GM13976 (cell line): ENCODE measurements around the gene CCDC54.

ENCODE experiments used
- DNase-seq: peaks from one replicate; pipeline ENCODE4 v3.0.0; 2012; ENCODE audit warnings: low spot score
- CTCF ChIP-seq: IDR thresholded peaks from 2 replicates; pipeline ENCODE4 v1.5.1; 2012; ENCODE audit warnings: borderline replicate concordance, mild to moderate bottlenecking; ENCODE audit not compliant: insufficient read depth; ENCODE audit errors: extremely low read depth, missing control alignments, control extremely low read depth
- in situ Hi-C: fragments of 300-500 bp; cut with MboI; formaldehyde crosslinking; loops from one replicate; pipeline ENCODE4 v1.12.0; 2022; ENCODE audit warnings: low sequenced_read_pairs, mixed read lengths, inconsistent platforms; ENCODE audit not compliant: unreplicated experiment

CCDC54 gene

GRCh38 chr3:107384907-107385306, 7.7 kb downstream of the CCDC54 start:
- TF ChIP-seq CTCF = no peak
- no peak for DNase-seq
- in situ Hi-C loops = no loop called here

GRCh38 chr3:107387555-107387954, 10.3 kb downstream of the CCDC54 start:
- no peak for TF ChIP-seq CTCF
- in situ Hi-C loops = no loop called here
- DNase-seq = no peak

- in situ Hi-C loops = no loop called here
- DNase-seq = no peak
- no peak for TF ChIP-seq CTCF
Measured at GRCh38 chr3:107392549-107393165, 15.4 kb downstream of the CCDC54 start.

- TF ChIP-seq CTCF = no peak
- DNase-seq = no peak
- in situ Hi-C loops = no loop called here
Measured at GRCh38 chr3:107394502-107394901, 17.3 kb downstream of the CCDC54 start.

- no peak for TF ChIP-seq CTCF
Measured at GRCh38 chr3:107395066-107395465, 17.8 kb downstream of the CCDC54 start.

GRCh38 chr3:107401301-107401700, 24.1 kb downstream of the CCDC54 start:
- no peak for TF ChIP-seq CTCF
- in situ Hi-C loops = no loop called here
- DNase-seq = no peak

More at GRCh38 chr3:107395066-107395465, 17.8 kb downstream of the CCDC54 start:
- DNase-seq = no peak
- in situ Hi-C loops = no loop called here

- DNase-seq = no peak
- TF ChIP-seq CTCF = no peak
- in situ Hi-C loops = no loop called here
Measured at GRCh38 chr3:107402214-107402613, 25.0 kb downstream of the CCDC54 start.
